Fibroblast of lung (primary cell): ENCODE measurements around the gene EGLN3. TPM values are rescaled to one million over a fixed set of nuclear protein-coding genes. Genes with fewer than 3 reads are reported as not detected.

ENCODE experiments used
- DNase-seq, 2 donors: peaks; one replicate each; pipeline versions ENCODE4 v3.0.0 to v3.0.0-alpha.2; 2010; ENCODE audit warnings: low read depth in 2 of 2
- H2AFZ ChIP-seq: 2 replicates; pipeline ENCODE4 v1.5.1; 2012; ENCODE audit warnings: low read length, control low read depth, inconsistent platforms
- H3K27ac ChIP-seq: 2 replicates; pipeline ENCODE4 v1.5.1; 2011; ENCODE audit warnings: low read length, control low read depth; ENCODE audit not compliant: insufficient read depth
- H3K27me3 ChIP-seq: 2 replicates; pipeline ENCODE4 v1.5.1; 2011; ENCODE audit warnings: mild to moderate bottlenecking, low read length; ENCODE audit not compliant: control insufficient read depth, insufficient read depth
- H3K36me3 ChIP-seq: 2 replicates; pipeline ENCODE4 v1.5.1; 2011; ENCODE audit warnings: low read length; ENCODE audit not compliant: control insufficient read depth, insufficient read depth
- H3K4me1 ChIP-seq: 2 replicates; pipeline ENCODE4 v1.5.1; 2011; ENCODE audit warnings: low read length; ENCODE audit not compliant: control insufficient read depth, insufficient read depth; ENCODE audit errors: extremely low read depth
- H3K4me2 ChIP-seq: 2 replicates; pipeline ENCODE4 v1.5.1; 2011; ENCODE audit warnings: low read length, control low read depth; ENCODE audit not compliant: insufficient read depth; ENCODE audit errors: extremely low read depth
- H3K4me3 ChIP-seq, 4 experiments: fragments of 200-600 bp in 1 of 4; sonication (generic) in 1 of 4; replicated peaks in 1 of 4; 2 replicates each; pipeline ENCODE4 v1.5.1; 2011 to 2016; ENCODE audit warnings: low read length in 4 of 4, low read depth in 3 of 4, mild to moderate bottlenecking in 3 of 4, control low read depth in 2 of 4, inconsistent platforms in 1 of 4, mixed read lengths in 1 of 4; ENCODE audit not compliant: insufficient read depth in 1 of 4; ENCODE audit errors: control extremely low read depth in 1 of 4
- H3K79me2 ChIP-seq: 2 replicates; pipeline ENCODE4 v1.5.1; 2012; ENCODE audit warnings: mild to moderate bottlenecking, low read length, inconsistent platforms; ENCODE audit not compliant: control insufficient read depth, insufficient read depth
- H3K9ac ChIP-seq: 2 replicates; pipeline ENCODE4 v1.5.1; 2011; ENCODE audit warnings: mild to moderate bottlenecking, low read length, control low read depth; ENCODE audit not compliant: insufficient read depth
- H3K9me3 ChIP-seq: 2 replicates; pipeline ENCODE4 v1.5.1; 2012; ENCODE audit warnings: low read depth, low read length; ENCODE audit not compliant: control insufficient read depth, insufficient read depth
- H4K20me1 ChIP-seq: 2 replicates; pipeline ENCODE4 v1.5.1; 2011; ENCODE audit warnings: low read length; ENCODE audit not compliant: control insufficient read depth, insufficient read depth; ENCODE audit errors: extremely low read depth
- CTCF ChIP-seq, 2 donors: IDR thresholded peaks in 1 of 2; conservative IDR thresholded peaks in 1 of 2; 1 replicate in 1 of 2; 2 replicates in 1 of 2; pipeline ENCODE4 v1.5.1; 2011 to 2012; ENCODE audit warnings: low read length in 2 of 2, control low read depth in 1 of 2, inconsistent platforms in 1 of 2, low read depth in 1 of 2, mild to moderate bottlenecking in 1 of 2
- EZH2 ChIP-seq: IDR thresholded peaks from 2 replicates; pipeline ENCODE4 v1.5.1; 2012; ENCODE audit warnings: low read length, control low read depth, mild to moderate bottlenecking; ENCODE audit errors: missing control alignments
- polyA plus RNA-seq, 2 donors: library from polyadenylated mRNA; depleted of rRNA in 1 of 2; stranded (reverse) in 1 of 2; unstranded in 1 of 2; fragments of >200 nt; gene quantifications; 2 replicates each; pipeline ENCODE4 v1.2.1, GENCODE V29; 2011 to 2012; ENCODE audit warnings: missing spikeins in 1 of 2
- total RNA-seq: library from RNA; depleted of rRNA; stranded (reverse); fragments of >200 nt; gene quantifications from 2 replicates; pipeline ENCODE4 v1.2.1, GENCODE V29; 2014

The EGLN3 gene
- total and polyA plus RNA-seq, 2 donors (not counting 1 experiment from before 2014, with no cell fraction given) = 0.08 to 0.66 TPM

- no peaks in the 10 kb centered on the region for H3K36me3 ChIP-seq
- TF ChIP-seq CTCF (conservative IDR thresholded peaks at IDR 0.05 in 1 of 2, IDR thresholded peaks at IDR 0.05 in 1 of 2; ENCODE audit: low read depth in 1 of 2, low read length in 2 of 2) = no peak
- TF ChIP-seq EZH2 = no peak
- DNase-seq = no peak
- H3K4me2 ChIP-seq = no peak overlapping the region
- no peaks in the 10 kb centered on the region for H3K79me2 ChIP-seq
- no peaks in the 10 kb centered on the region for H3K27me3 ChIP-seq
- no peak overlapping the region for H3K9ac ChIP-seq
- H4K20me1 ChIP-seq = no peaks in the 10 kb centered on the region
- no peaks in the 10 kb centered on the region for H3K9me3 ChIP-seq
- no peak overlapping the region for H3K4me3 ChIP-seq
- H3K4me1 ChIP-seq = no peaks in the 10 kb centered on the region
- no peak overlapping the region for H2AFZ ChIP-seq
- H3K27ac ChIP-seq = no peak overlapping the region
These were observed 19.4 kb downstream of the EGLN3 start for GRCh38 chr14:33931461-33931860.

DNA sequence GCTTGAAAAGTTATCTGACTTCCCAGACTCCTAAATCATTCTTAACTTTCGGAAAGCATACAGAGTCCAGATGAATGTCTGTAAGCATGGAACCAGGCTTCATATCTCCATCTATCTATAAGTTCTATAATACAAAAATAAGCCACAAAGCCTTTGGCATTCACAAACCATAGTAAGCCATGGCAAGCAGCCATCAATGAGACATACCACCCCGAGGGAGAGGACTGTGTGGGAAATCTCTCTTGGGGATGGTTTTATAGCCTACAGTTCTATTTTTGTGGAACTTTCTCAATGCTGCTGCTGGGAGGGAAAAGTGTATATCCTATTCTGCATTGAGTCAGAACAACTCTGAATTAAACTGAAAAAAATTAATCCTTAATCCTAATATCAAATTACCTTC lies 20.4 kb downstream of the EGLN3 start:
- Histone ChIP-seq H3K36me3 (no peaks in the 10 kb centered on the region), H3K27ac (no peak overlapping the region), H3K27me3 (no peaks in the 10 kb centered on the region), H3K9me3 (no peaks in the 10 kb centered on the region), H4K20me1 (no peaks in the 10 kb centered on the region), H3K79me2 (no peaks in the 10 kb centered on the region), H3K4me1 (no peaks in the 10 kb centered on the region), H3K4me3 (no peak overlapping the region), H3K9ac (no peak overlapping the region), H2AFZ (no peak overlapping the region), H3K4me2 (no peak overlapping the region)
- no peak for DNase-seq
- TF ChIP-seq EZH2 = no peak
- no peak for TF ChIP-seq CTCF (conservative IDR thresholded peaks at IDR 0.05 in 1 of 2, IDR thresholded peaks at IDR 0.05 in 1 of 2; ENCODE audit: low read depth in 1 of 2, low read length in 2 of 2)

- TF ChIP-seq CTCF (conservative IDR thresholded peaks at IDR 0.05 in 1 of 2, IDR thresholded peaks at IDR 0.05 in 1 of 2; ENCODE audit: low read depth in 1 of 2, low read length in 2 of 2) = no peak
- no peak for TF ChIP-seq EZH2
- DNase-seq = no peak
These were observed 21.0 kb downstream of the EGLN3 start for GRCh38 chr14:33929799-33930408.

More at GRCh38 chr14:33929799-33930408, 21.0 kb downstream of the EGLN3 start:
- Histone ChIP-seq H3K36me3 (no peaks in the 10 kb centered on the region), H3K4me3 (no peak overlapping the region), H3K9ac (no peak overlapping the region), H2AFZ (no peak overlapping the region), H3K4me1 (no peaks in the 10 kb centered on the region), H3K27me3 (no peaks in the 10 kb centered on the region), H3K9me3 (no peaks in the 10 kb centered on the region), H4K20me1 (no peaks in the 10 kb centered on the region), H3K79me2 (no peaks in the 10 kb centered on the region), H3K4me2 (no peak overlapping the region), H3K27ac (no peak overlapping the region)
